ENCODE data around the gene SKIDA1.
"Not testable (repeated sequence)": the region's sequence is repeated elsewhere in the genome, so short reads cannot be mapped to it uniquely, and the experiment has no call there.

SKIDA1 gene

DNA sequence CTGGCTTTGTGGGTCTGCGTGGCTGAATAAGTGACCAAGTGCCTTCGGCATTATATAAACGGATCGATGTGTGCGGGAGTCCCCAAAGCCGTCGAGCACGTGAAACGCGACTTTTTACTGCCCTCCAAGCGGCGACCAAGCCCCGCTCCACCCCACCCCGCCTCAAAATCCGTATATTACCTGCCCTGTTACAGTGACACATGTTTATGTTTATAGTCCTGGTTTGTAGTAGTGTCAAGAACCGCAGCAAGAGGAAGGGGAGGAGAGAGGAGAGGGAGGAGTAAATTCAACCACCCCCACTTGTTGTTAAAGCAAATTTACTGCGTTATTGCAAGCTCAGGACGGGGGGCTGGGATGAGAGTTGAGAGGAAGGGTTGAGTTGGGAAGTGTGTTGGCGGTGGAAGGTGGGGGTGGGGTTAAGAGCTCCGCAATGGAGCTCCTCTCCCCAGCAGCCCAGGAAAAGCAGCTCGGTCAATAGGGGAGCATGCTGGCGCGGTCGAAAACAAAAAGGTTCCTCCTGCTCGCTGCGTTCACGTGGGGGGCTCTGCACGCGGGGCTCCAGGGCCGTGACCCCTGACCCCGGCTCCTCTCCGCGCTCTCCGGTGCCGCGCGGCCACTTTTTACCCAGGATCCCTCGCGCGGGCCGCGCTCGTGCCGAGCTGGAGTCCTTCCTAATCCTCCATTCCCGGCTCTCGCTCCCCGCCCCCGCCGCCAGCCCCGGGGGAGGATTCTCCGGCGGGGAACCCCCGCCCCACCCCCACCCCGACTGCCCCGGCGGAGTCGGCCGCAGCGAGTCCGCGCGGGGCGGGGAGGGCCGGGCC lies at the start of gene SKIDA1:
Gene SKIDA1 (minus strand): TSS at position 316 of the 821 bp plus-strand sequence. CDS start 7,860 bp downstream, outside the sequence.
- peaks cover 43% of the 10 kb centered on the region for H3K4me1 ChIP-seq (ENCODE audit: control insufficient read depth, insufficient read depth, low read length)
- H3K9me3 ChIP-seq (ENCODE audit: control insufficient read depth, insufficient read depth, low read length) = no peaks in the 10 kb centered on the region
- peak within 1 kb of the TSS; percentile 84 for H3K4me3 ChIP-seq (ENCODE audit: low read depth, low read length)
- H3K36me3 ChIP-seq (ENCODE audit: control insufficient read depth, insufficient read depth, low read length) = no peaks in the 10 kb centered on the region
- no peaks in the 10 kb centered on the region for H3K27me3 ChIP-seq (ENCODE audit: control insufficient read depth, insufficient read depth, low read length)
- H3K9ac ChIP-seq (ENCODE audit: low read depth, low read length) = peak within 1 kb of the TSS; percentile 92

DNA sequence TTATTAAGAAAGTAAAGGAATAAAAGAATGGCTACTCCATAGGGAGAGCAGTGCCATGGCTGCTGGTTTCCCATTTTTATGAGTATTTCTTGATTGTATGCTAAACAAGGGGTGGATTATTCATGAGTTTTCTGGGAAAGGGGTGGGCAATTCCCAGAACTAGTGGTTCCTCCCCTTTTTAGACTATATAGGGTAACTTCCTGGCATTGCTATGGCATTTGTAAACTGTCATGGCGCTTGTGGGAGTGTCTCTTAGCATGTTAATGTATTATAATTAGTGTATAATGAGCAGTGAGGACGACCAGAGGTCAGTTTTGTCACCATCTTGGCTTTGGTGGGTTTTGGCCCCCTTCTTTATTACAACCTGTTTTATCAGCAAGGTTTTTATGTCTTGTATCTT lies 49.0 kb upstream of the SKIDA1 start:
- not testable (repeated sequence) for H3K27me3 ChIP-seq (ENCODE audit: control insufficient read depth, insufficient read depth, low read length)

GRCh38 chr10:21572578-21572977 lies 47.1 kb upstream of the SKIDA1 start:
- peaks cover 4% of the 10 kb centered on the region for H3K4me1 ChIP-seq (ENCODE audit: control insufficient read depth, insufficient read depth, low read length)
- no peak overlapping the region for H3K9ac ChIP-seq (ENCODE audit: low read depth, low read length)
- no peaks in the 10 kb centered on the region for H3K27me3 ChIP-seq (ENCODE audit: control insufficient read depth, insufficient read depth, low read length)
- no peaks in the 10 kb centered on the region for H3K36me3 ChIP-seq (ENCODE audit: control insufficient read depth, insufficient read depth, low read length)
- H3K9me3 ChIP-seq (ENCODE audit: control insufficient read depth, insufficient read depth, low read length) = no peaks in the 10 kb centered on the region
- H3K4me3 ChIP-seq (ENCODE audit: low read depth, low read length) = no peak overlapping the region

More for the DNA sequence above, 49.0 kb upstream of the SKIDA1 start:
- not testable (repeated sequence) for H3K9me3 ChIP-seq (ENCODE audit: control insufficient read depth, insufficient read depth, low read length); H3K36me3 ChIP-seq (ENCODE audit: control insufficient read depth, insufficient read depth, low read length); H3K4me1 ChIP-seq (ENCODE audit: control insufficient read depth, insufficient read depth, low read length); H3K4me3 ChIP-seq (ENCODE audit: low read depth, low read length); H3K9ac ChIP-seq (ENCODE audit: low read depth, low read length)

DNA sequence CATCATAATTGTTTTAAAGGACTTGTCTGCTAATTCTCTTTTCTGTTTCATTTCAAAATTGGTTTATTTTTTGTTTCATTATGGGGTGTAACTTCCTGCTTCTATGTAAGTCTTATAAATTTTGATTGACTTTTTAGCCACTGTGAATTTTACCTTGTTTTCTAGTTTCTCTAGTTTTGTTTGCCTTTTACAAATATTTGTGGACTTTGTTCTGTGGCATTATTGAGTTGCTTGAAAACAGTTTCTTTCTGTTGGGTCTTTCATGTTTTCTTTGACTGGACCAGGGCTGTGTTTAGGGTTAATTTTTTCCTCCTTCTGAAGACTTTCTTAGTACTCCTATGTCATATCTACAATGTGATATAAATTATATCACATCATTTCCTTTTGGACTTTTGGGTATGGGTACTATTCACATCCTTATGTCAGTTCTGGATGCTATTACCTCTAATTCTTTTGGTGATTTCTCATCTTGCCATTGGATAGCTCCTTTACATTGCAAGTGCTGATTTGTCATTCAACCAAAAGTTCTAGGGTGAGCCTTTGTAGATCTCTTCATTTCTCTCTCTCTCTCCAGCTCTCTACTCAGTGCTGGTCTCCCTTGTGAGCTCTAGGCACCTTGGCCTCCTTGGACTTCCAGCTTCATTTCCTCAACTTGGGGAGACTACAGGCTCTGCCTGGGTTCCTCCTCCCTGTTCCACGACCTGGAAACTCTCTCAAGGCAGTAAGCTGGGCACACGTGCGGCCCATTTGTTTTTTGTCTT lies 45.5 kb upstream of the SKIDA1 start:
- peaks cover 4% of the 10 kb centered on the region for H3K4me1 ChIP-seq (ENCODE audit: control insufficient read depth, insufficient read depth, low read length)
- no peaks in the 10 kb centered on the region for H3K27me3 ChIP-seq (ENCODE audit: control insufficient read depth, insufficient read depth, low read length)
- no peak overlapping the region for H3K9ac ChIP-seq (ENCODE audit: low read depth, low read length)
- no peaks in the 10 kb centered on the region for H3K36me3 ChIP-seq (ENCODE audit: control insufficient read depth, insufficient read depth, low read length)
- H3K9me3 ChIP-seq (ENCODE audit: control insufficient read depth, insufficient read depth, low read length) = no peaks in the 10 kb centered on the region
- no peak overlapping the region for H3K4me3 ChIP-seq (ENCODE audit: low read depth, low read length)

- H3K4me1 ChIP-seq (ENCODE audit: control insufficient read depth, insufficient read depth, low read length); H3K4me3 ChIP-seq (ENCODE audit: low read depth, low read length); H3K27me3 ChIP-seq (ENCODE audit: control insufficient read depth, insufficient read depth, low read length); H3K9me3 ChIP-seq (ENCODE audit: control insufficient read depth, insufficient read depth, low read length); H3K9ac ChIP-seq (ENCODE audit: low read depth, low read length): not testable (repeated sequence)
- H3K36me3 ChIP-seq (ENCODE audit: control insufficient read depth, insufficient read depth, low read length) = peaks cover 18% of the 10 kb centered on the region
Observed at GRCh38 chr10:21558984-21559383, 33.5 kb upstream of the SKIDA1 start.

DNA sequence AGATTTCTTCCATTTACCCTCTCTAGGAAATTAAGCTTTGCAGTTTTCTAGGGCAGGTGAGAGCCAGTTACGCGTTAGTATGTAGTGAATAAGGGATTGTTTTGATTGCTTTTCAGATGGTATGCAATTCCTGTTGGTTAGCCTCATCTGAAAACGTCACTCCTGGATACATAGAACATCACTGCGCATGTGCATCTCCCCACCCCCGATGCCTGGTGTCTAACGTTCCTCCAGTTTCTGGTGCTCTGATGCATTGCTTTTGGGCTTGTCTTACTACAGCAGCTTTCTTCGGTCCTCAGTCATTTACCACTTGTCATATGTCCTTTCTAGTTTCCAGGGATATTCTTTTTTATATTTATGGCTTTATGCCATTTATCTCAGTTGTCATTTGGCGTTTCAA lies 31.0 kb upstream of the SKIDA1 start:
- Histone ChIP-seq H3K4me3 (ENCODE audit: low read depth, low read length) (no peak overlapping the region), H3K27me3 (ENCODE audit: control insufficient read depth, insufficient read depth, low read length) (no peaks in the 10 kb centered on the region), H3K36me3 (ENCODE audit: control insufficient read depth, insufficient read depth, low read length) (peaks cover 20% of the 10 kb centered on the region)

GRCh38 chr10:21552638-21553037 lies 27.2 kb upstream of the SKIDA1 start:
- Histone ChIP-seq H3K27me3 (ENCODE audit: control insufficient read depth, insufficient read depth, low read length) (no peaks in the 10 kb centered on the region), H3K9ac (ENCODE audit: low read depth, low read length) (no peak overlapping the region), H3K36me3 (ENCODE audit: control insufficient read depth, insufficient read depth, low read length) (peaks cover 25% of the 10 kb centered on the region), H3K4me1 (ENCODE audit: control insufficient read depth, insufficient read depth, low read length) (no peaks in the 10 kb centered on the region), H3K9me3 (ENCODE audit: control insufficient read depth, insufficient read depth, low read length) (no peaks in the 10 kb centered on the region), H3K4me3 (ENCODE audit: low read depth, low read length) (no peak overlapping the region)

More for the DNA sequence above, 31.0 kb upstream of the SKIDA1 start:
- Histone ChIP-seq H3K9me3 (ENCODE audit: control insufficient read depth, insufficient read depth, low read length) (no peaks in the 10 kb centered on the region), H3K4me1 (ENCODE audit: control insufficient read depth, insufficient read depth, low read length) (no peaks in the 10 kb centered on the region), H3K9ac (ENCODE audit: low read depth, low read length) (no peak overlapping the region)

DNA sequence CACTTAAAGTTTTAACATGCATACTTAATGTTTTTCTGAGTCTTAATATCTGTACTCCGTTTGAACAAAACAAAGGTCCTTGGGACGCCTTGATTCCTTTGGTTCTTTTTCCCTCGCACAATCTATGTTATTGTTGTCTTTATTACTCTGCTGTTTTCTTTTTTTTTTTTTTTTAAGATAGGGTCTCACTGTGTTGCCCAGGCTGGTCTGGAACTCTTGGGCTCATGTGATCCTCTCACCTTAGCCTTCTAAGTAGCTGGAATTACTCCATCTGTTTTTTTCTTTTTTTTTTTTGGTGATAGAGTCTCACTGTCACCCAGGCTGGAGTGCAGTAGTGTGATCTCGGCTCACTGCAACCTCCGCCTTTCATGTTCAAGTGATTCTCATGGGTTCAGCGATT lies 21.8 kb upstream of the SKIDA1 start:
- no peak overlapping the region for H3K4me3 ChIP-seq (ENCODE audit: low read depth, low read length)
- H3K4me1 ChIP-seq (ENCODE audit: control insufficient read depth, insufficient read depth, low read length) = no peaks in the 10 kb centered on the region
- H3K9me3 ChIP-seq (ENCODE audit: control insufficient read depth, insufficient read depth, low read length) = no peaks in the 10 kb centered on the region

DNA sequence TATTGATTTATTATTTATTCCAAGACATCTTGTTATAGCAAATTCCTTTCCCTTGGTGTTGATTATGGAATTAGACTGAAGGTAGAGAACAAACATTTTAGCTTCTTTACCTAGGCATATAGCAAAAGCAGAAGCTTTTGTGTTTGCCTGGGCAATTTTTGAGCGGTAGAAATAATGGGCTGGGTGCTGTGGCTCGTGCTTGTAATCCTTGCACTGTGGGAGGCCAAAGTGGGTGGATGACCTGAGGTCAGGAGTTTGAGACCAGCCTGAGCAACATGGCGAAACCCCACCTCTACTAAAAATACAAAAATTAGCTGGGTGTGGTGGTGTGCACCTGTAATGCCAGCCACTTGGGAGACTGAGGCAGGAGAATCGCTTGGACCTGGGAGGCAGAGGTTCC lies 15.2 kb upstream of the SKIDA1 start:
- H3K27me3 ChIP-seq (ENCODE audit: control insufficient read depth, insufficient read depth, low read length); H3K4me3 ChIP-seq (ENCODE audit: low read depth, low read length); H3K9me3 ChIP-seq (ENCODE audit: control insufficient read depth, insufficient read depth, low read length); H3K9ac ChIP-seq (ENCODE audit: low read depth, low read length); H3K4me1 ChIP-seq (ENCODE audit: control insufficient read depth, insufficient read depth, low read length): not testable (repeated sequence)
- peaks cover 42% of the 10 kb centered on the region for H3K36me3 ChIP-seq (ENCODE audit: control insufficient read depth, insufficient read depth, low read length)

More for the DNA sequence above, 21.8 kb upstream of the SKIDA1 start:
- Histone ChIP-seq H3K27me3 (ENCODE audit: control insufficient read depth, insufficient read depth, low read length) (no peaks in the 10 kb centered on the region), H3K36me3 (ENCODE audit: control insufficient read depth, insufficient read depth, low read length) (peaks cover 33% of the 10 kb centered on the region), H3K9ac (ENCODE audit: low read depth, low read length) (no peak overlapping the region)

GRCh38 chr10:21536874-21537273 lies 11.4 kb upstream of the SKIDA1 start:
- H3K9me3 ChIP-seq (ENCODE audit: control insufficient read depth, insufficient read depth, low read length) = no peaks in the 10 kb centered on the region
- H3K4me1 ChIP-seq (ENCODE audit: control insufficient read depth, insufficient read depth, low read length) = peaks cover 7% of the 10 kb centered on the region
- H3K36me3 ChIP-seq (ENCODE audit: control insufficient read depth, insufficient read depth, low read length) = peaks cover 19% of the 10 kb centered on the region
- H3K9ac ChIP-seq (ENCODE audit: low read depth, low read length) = no peak overlapping the region
- no peaks in the 10 kb centered on the region for H3K27me3 ChIP-seq (ENCODE audit: control insufficient read depth, insufficient read depth, low read length)
- H3K4me3 ChIP-seq (ENCODE audit: low read depth, low read length) = no peak overlapping the region

- H3K9me3 ChIP-seq (ENCODE audit: control insufficient read depth, insufficient read depth, low read length); H3K27me3 ChIP-seq (ENCODE audit: control insufficient read depth, insufficient read depth, low read length); H3K4me1 ChIP-seq (ENCODE audit: control insufficient read depth, insufficient read depth, low read length): not testable (repeated sequence)
- peak overlapping the region; percentile 69 for H3K4me3 ChIP-seq (ENCODE audit: low read depth, low read length)
- H3K36me3 ChIP-seq (ENCODE audit: control insufficient read depth, insufficient read depth, low read length) = peaks cover 11% of the 10 kb centered on the region
- H3K9ac ChIP-seq (ENCODE audit: low read depth, low read length) = peak overlapping the region; percentile 50
Observed at GRCh38 chr10:21535976-21536375, 10.5 kb upstream of the SKIDA1 start.

GRCh38 chr10:21535494-21535965 lies 10.0 kb upstream of the SKIDA1 start:
- H3K36me3 ChIP-seq (ENCODE audit: control insufficient read depth, insufficient read depth, low read length) = peaks cover 7% of the 10 kb centered on the region
- no peaks in the 10 kb centered on the region for H3K9me3 ChIP-seq (ENCODE audit: control insufficient read depth, insufficient read depth, low read length)
- H3K4me3 ChIP-seq (ENCODE audit: low read depth, low read length) = peak overlapping the region; percentile 69
- H3K27me3 ChIP-seq (ENCODE audit: control insufficient read depth, insufficient read depth, low read length) = no peaks in the 10 kb centered on the region
- H3K9ac ChIP-seq (ENCODE audit: low read depth, low read length) = peak overlapping the region; percentile 68
- H3K4me1 ChIP-seq (ENCODE audit: control insufficient read depth, insufficient read depth, low read length) = peaks cover 7% of the 10 kb centered on the region

All from iPS-15b (cell line).